HepG2 (cell line): ENCODE measurements around the gene TREX2.

Source experiments
- ATF3 ChIP-seq: sonication (generic); formaldehyde crosslinking; IDR thresholded peaks from 2 replicates; pipeline ENCODE4 v1.4.0; 2020; ENCODE audit warnings: missing genetic modification reagents
- CTCF ChIP-seq: sonication (generic); formaldehyde crosslinking; IDR thresholded peaks from 2 replicates; pipeline ENCODE4 v1.5.0; 2020; ENCODE audit warnings: mild to moderate bottlenecking, missing genetic modification reagents, moderate library complexity
- GATAD2A ChIP-seq: IDR thresholded peaks from 2 replicates; pipeline ENCODE4 v1.6.1; 2016
- HNRNPK ChIP-seq: fragments of 200-400 bp; formaldehyde crosslinking; IDR thresholded peaks from 2 replicates; pipeline ENCODE4 v1.6.1; 2018; ENCODE audit warnings: low read length, low read depth, moderate library complexity, mild to moderate bottlenecking; ENCODE audit not compliant: poor library complexity, severe bottlenecking
- KLF16 ChIP-seq, 2 experiments: sonication (generic) in 1 of 2; formaldehyde crosslinking in 1 of 2; IDR thresholded peaks; 2 replicates each; pipeline versions ENCODE4 v1.6.1 to v1.8.0; 2016 to 2023; ENCODE audit warnings: missing genetic modification reagents in 2 of 2, missing compliant biosample characterization in 1 of 2
- MEF2D ChIP-seq: sonication (generic); formaldehyde crosslinking; IDR thresholded peaks from 2 replicates; pipeline ENCODE4 v1.5.1; 2020; ENCODE audit warnings: mild to moderate bottlenecking, missing genetic modification reagents
- POLR2A ChIP-seq, 2 experiments: IDR thresholded peaks; 2 replicates each; pipeline ENCODE4 v1.6.1; 2011; ENCODE audit warnings: low read depth in 2 of 2, low read length in 2 of 2, mild to moderate bottlenecking in 1 of 2, moderate library complexity in 1 of 2; ENCODE audit not compliant: insufficient read depth in 1 of 2
- SMARCE1 ChIP-seq: fragments of 450-650 bp; IDR thresholded peaks from 2 replicates; pipeline ENCODE4 v1.6.1; 2017; ENCODE audit warnings: borderline replicate concordance
- SUZ12 ChIP-seq: fragments of 150-350 bp; IDR thresholded peaks from 2 replicates; pipeline ENCODE4 v1.6.1; 2014; ENCODE audit warnings: low read depth, low read length
- TCF12 ChIP-seq, 2 experiments: fragments of 450-650 bp in 1 of 2; sonication (generic) in 1 of 2; formaldehyde crosslinking in 1 of 2; IDR thresholded peaks; 2 replicates each; pipeline versions ENCODE4 v1.6.1 to v1.8.0; 2017 to 2022; ENCODE audit warnings: antibody characterized with exemption in 1 of 2, mild to moderate bottlenecking in 1 of 2, missing genetic modification reagents in 1 of 2, moderate library complexity in 1 of 2
- TEAD3 ChIP-seq: optimal IDR thresholded peaks from 2 replicates; pipeline ENCODE3; 2016; ENCODE audit warnings: borderline replicate concordance
- ZBTB46 ChIP-seq: sonication (generic); formaldehyde crosslinking; IDR thresholded peaks from 2 replicates; pipeline ENCODE4 v1.4.0; 2020; ENCODE audit warnings: mild to moderate bottlenecking, missing genetic modification reagents, borderline replicate concordance
- ZBTB49 ChIP-seq: sonication (generic); formaldehyde crosslinking; IDR thresholded peaks from 2 replicates; pipeline ENCODE4 v1.4.0; 2020; ENCODE audit warnings: missing genetic modification reagents, borderline replicate concordance

GRCh38 chrX:153456161-153456560 is 10.3 kb upstream of the TREX2 start:
- TF ChIP-seq ZBTB49 (CRISPR knock-in tag) = no peak
- no peak for TF ChIP-seq SUZ12
- TF ChIP-seq ATF3 = no peak
- TF ChIP-seq GATAD2A (CRISPR knock-in tag) = no peak
- no peak for TF ChIP-seq TCF12 (IDR thresholded peaks at IDR 0.05)
- no peak for TF ChIP-seq TCF12 (CRISPR knock-in tag; IDR thresholded peaks at IDR 0.05)
- TF ChIP-seq CTCF (CRISPR knock-in tag) = no peak
- TF ChIP-seq TEAD3 (CRISPR knock-in tag) = no peak
- no peak for TF ChIP-seq HNRNPK
- TF ChIP-seq KLF16 (CRISPR knock-in tag; IDR thresholded peaks at IDR 0.05) = no peak
- no peak for TF ChIP-seq POLR2A (IDR thresholded peaks at IDR 0.05; ENCODE audit: insufficient read depth in 1 of 2, low read depth in 2 of 2, low read length in 2 of 2)
- TF ChIP-seq SMARCE1 = no peak
- no peak for TF ChIP-seq MEF2D (CRISPR knock-in tag)
- no peak for TF ChIP-seq ZBTB46
